Pulmonary artery endothelial cell (primary cell): ENCODE results near the gene PRKCA. TPM values are rescaled to one million over a fixed set of nuclear protein-coding genes. Genes with fewer than 3 reads are reported as not detected.

Source experiments
- DNase-seq: peaks from one replicate; pipeline ENCODE4 v3.0.0-alpha.2; 2011; ENCODE audit warnings: low read depth, low spot score
- total RNA-seq: library from RNA; depleted of rRNA; stranded (reverse); fragments of >200 nt; gene quantifications from 2 replicates; pipeline ENCODE4 v1.2.3, GENCODE V29; 2014

The PRKCA gene
- total RNA-seq, 1 donor from 2014 or later: 10.8 TPM

DNA sequence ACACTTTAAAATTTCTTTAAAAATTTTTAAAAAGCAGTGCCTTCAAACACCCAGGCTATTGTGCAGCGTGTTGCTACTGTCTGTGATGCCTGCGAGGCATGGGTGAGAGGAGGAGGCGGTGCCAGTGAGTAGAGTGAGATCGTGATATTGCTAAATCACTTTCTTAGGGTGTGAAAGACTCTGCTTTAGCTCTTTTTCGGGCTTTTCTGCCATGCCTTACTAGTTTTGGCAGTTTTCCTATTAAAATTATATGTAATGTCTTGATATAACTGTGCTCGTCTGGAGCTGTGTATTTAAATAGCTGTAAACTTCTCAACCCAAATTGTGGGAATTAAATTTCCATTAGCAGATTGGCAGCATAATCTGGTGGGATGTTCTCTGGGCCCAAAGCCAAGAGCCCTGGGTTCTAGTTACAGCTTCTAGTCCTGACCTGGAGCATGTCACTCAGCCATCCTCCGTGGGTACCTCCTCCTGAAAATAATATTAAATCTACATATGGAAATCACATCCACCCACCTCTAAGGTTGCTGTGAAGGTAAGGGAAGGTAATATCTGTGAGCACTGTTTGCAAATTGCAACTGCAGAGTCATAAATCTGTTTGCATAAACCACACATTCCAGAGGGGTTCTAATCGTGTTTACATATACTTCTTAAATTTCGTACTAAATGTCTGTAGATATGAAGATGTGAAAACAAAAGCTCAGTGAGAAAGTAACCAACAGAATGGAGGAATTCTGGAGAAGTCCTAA, 268.2 kb downstream of the PRKCA start:
- no peak for DNase-seq

DNA sequence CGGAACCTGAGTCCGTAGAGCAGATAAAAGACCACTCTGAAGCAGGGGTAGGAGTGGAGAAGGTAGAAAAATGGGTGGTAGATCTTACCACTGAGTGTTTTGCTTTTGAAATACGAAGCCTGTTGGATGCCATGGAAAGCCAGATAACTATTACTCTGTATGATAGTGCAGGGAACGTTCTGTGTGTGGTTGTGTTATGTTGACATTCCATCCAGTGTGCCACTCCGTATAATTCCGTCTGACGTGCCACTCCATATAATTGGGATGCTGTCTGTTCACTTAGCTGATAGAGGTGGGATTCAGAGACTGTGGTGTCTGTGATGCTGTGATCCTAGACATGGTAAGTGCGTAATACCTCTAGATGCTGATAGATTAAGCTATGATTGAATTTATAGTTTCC, 269.3 kb downstream of the PRKCA start:
- no peak for DNase-seq

DNA sequence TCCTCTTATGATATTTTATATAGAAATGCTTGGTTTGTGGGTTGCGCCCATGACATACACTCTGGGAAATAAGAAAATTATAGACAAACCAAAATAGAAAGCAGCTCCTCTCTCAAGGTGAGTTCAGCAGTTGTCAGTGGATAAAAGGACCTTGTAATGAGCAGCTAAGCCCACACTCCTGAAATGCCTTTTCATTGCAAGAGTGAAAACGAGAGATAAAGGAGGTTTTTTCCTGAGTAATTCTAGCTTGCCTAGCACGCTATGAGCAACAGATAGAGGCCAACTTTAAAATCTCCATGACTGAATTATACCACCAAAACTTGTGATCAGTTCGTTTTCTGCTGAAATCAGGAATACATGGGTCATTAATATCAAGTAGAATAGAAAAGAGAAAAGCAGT, 270.7 kb downstream of the PRKCA start:
- no peak for DNase-seq

DNA sequence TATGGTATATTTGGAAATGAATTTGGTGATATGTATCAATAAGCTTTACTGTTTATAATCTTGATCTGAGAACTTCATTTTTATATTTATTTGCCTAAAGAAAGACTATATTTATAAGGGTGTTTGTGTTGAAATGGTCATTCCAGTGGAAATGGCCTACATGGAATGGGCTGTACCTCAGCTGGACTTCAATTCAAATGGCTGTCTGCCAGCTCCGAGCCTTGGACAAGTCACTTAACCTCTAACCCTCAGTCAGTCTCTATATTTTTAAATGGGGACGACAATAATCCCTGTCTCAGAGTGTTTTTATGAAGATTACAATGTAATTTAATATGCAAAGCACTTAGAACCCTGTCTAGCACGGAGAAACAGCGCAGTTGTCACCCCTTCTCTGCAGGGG, 271.7 kb downstream of the PRKCA start:
- DNase-seq: no peak

DNA sequence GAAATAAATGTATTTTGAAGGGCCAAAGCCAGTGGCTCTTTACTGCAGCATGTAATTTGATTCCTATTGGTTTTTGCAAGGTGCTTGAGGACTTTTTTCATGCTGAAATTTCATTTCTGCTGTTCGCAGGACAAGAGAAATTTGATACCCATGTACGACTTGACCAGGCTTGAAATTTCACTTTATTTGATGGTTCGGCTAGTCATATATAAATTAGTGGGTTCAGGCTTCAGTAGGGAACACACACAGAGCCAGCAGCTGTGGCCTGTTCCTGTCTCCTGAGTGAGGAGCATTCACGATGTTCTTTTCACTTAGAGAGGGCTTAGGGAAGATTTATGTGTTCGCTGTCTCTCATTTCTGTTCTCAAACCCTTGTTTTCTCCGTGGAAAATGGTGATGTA, 274.1 kb downstream of the PRKCA start:
- no peak for DNase-seq

DNA sequence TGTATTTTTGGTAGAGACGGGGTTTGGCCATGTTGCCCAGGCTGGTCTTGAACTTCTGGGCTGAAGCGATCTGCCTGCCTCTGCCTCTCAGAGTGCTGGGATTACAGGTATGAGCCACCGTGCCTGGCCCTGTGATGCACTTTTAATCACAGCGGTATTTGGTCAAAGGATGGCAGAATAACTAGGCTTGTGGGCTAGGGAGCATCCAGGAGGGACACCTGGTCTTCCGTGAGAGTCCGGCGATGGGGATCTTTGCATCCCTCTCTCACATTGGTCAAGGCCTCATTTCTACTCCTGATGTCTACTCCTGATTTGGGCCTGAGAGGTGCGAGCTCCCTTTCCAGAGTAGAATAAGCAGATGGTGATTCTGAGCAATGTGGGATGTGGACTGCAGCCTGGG, 274.6 kb downstream of the PRKCA start:
- no peak for DNase-seq

DNA sequence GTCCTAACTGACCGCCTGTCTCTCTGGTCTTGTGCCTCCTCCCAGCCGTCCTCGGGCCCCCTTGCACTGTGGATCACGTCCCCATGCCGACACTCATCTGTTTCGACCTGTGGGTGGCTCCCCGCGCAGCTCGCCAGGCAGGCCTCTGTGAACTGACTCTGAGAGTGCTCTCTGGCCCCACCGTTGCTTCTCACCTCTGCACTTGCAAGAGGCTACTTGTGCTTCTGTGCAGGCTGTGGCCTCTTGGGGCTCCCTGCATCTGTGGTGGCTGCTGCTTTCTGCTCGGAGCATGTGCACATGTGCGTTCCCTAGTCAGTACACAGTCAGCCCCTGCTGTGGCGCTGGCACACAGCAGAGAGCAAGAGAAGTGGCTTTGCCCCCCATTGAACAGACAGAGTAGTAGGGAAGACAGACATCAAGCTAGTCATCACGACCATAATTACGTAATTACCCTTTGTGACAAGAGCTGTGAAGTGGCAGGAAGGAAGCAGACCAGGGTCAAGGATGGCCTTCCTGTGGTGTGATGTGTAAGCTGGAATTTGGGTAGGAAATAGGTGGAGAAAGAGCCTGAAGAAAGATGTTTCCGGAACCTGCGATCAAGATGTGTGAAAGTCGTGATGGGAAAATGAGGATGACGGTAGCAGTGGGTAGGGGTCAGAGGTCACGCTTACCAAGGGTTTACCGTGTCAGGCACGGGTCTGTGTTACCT, 276.5 kb downstream of the PRKCA start:
- no peak for DNase-seq

DNA sequence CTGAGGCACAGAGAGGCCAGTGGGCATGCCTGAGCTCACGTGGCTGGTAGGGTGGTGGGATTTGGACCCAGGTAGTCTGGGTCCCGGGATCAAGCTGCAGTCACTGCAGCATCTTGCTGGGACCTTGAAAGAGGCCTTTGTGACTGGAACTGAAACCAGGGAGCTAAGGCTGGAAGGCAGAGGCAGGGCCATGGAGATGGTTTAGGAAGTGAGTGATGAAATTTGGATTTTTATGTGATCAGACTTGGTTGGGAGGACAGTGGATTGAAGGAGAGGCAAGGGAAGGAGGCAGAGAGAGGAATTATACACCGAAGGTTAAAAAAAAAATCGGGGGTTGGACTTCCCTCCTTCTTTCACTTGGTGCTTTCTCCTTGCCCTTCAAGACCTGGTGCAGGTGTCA, 277.1 kb downstream of the PRKCA start:
- DNase-seq: no peak

DNA sequence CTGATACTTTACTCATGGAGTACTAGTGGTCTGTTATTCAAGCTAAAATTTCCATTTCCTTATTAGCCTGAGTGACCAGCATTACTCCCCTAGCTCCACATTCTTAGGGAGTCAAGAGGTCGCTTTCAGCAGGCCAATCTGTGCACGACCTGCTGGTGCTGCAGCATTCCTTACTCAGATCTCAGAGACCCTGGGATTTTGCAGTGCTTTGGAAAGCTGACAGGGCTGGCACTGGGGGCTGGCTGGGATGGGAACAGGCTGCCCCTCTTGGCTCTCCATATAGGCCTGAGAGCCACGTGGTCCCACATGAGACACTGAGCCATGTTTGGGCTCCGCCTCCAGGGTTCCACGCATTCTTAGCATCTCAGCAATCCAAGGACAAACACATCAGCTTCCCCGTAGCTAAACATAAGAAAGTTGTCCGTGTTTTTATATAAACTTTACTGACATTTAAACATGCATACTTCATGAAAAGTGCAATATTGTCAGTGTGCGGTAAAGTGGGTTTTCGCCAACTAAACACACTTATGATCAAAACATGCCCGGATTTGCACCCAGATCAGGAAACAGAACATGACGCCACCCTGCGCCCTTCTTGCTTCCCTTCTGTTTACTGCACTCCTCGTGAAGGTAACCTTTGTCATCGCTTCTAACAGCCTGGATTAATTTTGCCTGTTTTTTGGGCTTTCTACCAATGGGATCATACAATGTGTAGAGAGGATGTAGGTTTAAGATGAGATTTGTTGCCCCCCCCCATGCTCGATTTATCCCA, 278.0 kb downstream of the PRKCA start:
- no peak for DNase-seq

DNA sequence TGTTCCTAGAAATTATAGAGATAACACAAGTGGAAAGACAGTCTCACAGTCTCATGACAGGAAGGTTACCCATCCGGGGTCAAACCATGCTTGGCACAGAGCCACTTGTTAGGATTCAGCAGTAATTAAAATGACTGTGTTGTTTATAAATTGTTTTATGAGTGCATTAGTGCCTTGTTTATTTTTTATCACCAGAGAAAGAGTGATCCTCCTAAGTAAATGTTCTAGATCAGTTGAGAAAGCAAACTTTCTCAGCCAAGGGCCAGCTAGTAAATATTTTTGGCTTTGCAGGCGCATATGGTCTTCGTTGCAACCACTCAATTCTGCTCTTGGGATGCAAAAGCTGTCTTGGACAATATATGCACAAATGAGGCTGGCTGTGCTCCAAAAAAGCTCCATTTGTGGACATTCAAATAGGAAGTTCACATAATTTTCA, 278.6 kb downstream of the PRKCA start:
- no peak for DNase-seq

DNA sequence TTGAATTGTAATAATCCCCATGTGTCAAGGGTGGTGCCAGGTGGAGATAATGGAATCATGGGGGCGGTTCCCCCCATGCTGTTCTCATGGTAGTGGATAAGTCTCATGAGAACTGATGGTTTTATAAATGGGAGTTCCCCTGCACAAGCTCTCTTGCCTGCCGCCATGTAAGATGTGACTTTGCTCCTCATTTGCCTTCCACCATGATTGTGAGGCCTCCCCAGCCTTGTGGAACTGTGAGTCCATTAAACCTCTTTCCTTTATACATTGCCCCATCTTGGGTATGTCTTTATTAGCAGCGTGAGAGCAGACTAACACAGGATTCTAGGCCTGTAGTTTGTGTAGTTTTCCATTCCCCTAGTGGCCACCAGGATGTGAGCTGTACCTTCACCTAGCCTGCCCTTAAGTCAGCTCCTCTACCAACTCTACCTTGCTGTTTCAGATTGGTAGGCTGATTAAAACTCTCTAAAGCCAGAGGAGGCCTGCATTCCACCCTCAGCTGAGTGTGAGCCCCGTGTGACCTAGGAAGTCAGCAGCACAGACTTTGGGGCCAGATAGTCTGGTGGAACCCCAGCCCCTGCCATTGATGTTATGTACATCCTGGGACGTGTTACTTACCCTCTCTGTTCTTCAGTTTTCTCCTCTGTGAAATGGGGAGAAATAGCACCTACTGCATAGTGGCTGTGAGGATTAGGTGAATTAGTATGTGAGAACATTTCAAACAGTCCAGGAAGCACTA, 280.1 kb downstream of the PRKCA start:
- DNase-seq: no peak

DNA sequence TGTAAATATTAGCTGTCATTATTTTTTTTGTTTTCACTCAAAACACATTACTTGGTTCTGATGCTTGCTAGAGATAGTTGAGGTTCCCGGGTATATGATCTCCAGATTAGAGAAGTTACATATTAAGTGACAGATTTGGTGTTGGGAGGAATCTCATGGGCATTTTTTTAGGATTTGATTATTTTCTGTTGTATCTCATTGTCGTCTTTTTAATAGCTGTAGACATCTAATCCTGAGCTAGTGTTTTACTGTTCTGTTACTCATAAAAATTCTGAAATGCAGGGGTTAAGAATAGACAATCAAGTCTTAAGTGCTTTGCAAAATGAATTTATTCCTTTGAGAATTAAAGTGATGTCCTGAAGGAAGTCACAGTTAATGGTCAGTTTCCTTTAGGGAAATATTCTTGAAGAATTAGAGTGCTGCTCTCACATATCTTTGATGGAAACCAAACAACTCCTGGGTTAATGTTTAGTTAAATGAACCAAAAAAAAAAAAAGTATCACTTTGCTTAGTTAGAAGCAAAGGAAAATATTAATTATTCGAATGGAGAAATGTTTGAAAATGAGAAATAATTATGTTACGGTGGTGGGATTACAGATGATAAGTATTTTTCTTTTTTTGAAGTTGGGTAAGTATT, 280.8 kb downstream of the PRKCA start:
- no peak for DNase-seq

DNA sequence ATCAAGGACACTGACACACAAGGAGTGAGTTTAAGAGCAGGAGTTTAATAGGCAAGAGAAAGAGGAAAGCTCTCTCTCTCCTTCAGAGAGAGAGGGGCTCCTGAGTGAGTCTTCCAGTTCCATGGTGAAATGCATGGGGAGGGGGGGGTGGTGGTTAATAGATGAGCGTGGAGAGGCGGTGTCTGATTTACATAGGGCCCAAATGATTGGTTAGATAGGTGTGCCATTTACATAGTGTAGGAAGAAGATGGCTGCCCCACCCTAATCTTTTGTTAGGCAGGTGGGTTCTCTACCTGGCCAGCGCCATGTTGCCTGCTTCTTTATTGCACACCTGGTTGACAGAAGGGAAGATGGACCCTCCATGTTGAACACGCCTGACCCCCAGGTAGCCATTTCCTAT, 282.5 kb downstream of the PRKCA start:
- DNase-seq: no peak

DNA sequence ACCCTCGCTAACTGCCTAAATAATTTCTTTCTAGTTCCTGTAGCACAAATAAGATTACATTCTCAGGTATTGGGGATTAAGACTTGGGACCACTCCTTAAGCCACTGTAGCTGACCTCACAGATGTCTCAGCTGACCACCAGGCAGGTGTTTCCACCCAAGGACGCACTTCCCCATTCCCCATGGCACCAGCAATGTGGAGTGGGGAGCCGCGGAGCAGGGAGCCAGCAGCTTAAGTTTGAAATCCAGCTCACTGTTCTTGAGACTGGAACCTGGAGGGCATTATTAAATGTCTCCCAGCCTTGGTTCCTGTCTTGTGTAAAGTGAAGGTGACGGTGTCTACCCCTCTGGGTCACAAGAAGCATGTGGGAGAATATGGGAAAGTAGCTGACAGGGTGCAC, 283.1 kb downstream of the PRKCA start:
- no peak for DNase-seq

DNA sequence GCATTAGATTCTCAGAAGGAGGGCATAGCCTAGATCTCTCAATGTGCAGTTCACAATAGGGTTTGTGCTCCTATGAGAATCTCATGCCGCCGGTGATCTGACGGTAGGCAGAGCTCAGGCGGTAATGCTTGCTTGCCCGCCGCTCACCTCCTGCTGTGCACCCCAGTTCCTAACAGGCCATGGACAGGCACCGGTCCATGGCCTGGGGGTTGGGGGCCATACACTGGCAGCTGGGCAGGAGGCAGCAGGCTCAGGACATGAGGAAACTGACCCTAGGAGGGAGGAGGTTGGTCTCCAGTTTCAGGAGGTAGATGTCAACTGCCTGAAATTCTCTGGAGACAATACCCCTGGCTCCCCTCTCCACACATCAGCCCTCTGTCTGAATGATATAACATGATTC, 287.5 kb downstream of the PRKCA start:
- no peak for DNase-seq

DNA sequence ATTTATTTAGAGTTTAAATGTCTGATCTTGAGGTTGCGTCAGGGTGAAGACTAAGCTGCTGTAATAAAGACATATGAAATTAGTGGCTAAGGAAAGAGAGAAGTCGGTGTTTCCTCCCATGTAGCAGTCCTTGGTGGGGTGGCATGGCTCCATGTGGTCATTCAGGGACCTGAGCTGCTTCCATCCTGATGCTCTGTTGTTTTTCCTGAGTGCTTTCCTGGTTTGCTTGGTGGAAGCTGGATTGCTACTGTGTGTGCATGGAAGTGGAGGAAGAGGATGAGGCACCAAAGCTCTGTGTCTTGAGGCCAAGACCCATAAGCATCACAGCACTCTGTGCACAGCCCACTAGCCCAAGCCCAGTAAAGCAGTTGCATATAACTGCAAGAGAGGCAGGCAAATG, 290.7 kb downstream of the PRKCA start:
- no peak for DNase-seq

DNA sequence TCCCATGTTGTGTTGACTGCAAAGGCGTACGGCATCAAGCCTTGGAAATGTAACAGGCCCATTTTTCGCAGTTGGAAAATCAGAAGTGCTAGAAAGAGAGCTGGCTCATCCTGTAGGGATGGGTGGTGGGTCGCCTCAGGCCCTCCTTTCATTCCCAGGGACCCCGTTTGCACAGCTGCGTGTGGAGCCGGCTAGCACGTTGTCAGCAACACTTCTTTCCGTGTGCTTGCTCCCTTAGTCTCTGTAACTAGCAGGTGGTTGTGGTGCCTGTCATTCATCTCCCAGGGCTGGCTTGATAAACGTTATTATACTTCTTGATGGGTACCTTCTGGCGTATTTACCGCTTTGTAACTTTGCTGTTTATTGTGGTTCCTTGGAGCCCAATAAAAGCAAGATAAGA, 293.5 kb downstream of the PRKCA start:
- no peak for DNase-seq

DNA sequence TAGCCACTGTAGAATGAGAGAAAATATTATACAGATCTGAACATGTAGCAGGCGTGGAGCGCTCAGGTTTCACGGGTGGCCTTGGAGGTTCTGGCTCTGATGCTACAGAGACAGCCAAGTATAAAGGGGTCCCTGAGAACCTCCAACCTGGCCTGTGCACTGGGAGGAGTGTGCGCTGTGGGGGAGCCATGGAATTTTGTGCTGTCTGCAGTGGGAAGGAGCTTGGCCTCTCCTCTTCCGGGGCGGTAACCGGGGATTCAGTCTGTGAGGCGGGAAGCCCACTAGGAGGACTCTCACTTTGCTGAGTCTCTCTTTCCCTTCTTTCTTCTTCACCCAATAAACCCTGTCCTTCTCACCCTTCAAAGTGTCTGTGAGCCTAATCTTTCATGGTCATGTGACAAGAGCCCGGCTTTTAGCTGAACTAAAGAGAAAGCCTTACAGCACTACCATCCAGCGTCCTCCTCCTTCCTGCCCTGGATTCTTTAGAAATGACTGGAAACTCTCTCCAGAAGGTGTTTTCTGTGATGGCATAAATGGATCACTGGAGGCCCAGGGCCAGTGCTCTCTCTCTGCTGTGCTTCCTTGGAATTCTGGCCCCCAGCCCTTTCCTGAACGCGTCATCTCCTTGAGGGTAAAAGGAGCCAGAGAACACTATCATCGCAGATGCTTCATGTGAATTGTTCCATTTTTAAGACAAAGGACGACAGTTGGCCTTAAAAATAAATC, 300.4 kb downstream of the PRKCA start:
- no peak for DNase-seq

DNA sequence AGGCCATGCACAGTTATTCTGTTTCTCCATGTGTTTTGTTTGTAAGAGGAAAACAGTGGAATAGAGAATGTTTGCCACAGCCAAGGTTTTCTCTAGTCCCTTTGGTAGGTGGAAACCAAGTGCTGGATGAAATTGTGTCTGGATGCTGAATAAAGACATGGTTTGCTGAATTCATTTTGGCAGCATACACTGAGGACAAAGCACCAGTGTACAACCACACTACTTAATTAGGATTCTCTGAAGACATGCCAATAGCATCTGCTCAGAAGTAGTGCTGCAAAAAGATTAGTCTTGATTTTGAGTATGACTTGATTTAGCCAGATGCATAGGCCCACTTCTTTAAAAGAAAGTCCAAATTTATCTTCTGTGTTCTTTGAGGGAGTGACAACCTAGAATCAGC, 302.0 kb downstream of the PRKCA start:
- DNase-seq: no peak

DNA sequence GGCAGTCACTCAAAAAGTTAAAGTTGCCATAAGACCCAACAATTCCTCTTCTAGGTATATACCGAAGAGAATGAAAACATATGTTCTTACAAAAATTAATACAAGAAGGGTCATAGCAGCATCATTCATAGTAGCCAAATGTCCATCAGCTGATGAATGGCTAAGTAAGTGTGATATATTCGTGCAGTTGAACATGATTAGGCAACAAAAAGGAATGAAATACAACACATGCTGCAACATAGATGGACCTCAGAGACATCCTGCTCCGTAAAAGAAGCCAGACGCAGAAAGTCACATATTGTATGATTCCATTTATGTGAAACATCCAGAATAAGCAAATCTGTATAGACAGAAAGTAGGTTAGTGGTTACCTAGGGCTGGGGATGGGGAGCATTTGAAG, 303.1 kb downstream of the PRKCA start:
- DNase-seq: no peak
